Type B pancreatic cell (in vitro differentiated cells): ENCODE measurements around the gene ENOX1. TPM values are rescaled to one million over a fixed set of nuclear protein-coding genes. Genes with fewer than 3 reads are reported as not detected.

Source experiments
- DNase-seq: peaks from one replicate; pipeline ENCODE4 v3.0.0; 2021; ENCODE audit warnings: mixed read lengths; ENCODE audit not compliant: unreplicated experiment; ENCODE audit errors: extremely low spot score
- H3K27ac Mint-ChIP-seq: 2 replicates; pipeline ENCODE4 v1.8.0; 2021; ENCODE audit warnings: mild to moderate bottlenecking, mixed read lengths
- H3K27me3 Mint-ChIP-seq: 2 replicates; pipeline ENCODE4 v1.8.0; 2021; ENCODE audit warnings: mixed read lengths
- H3K36me3 Mint-ChIP-seq: 2 replicates; pipeline ENCODE4 v1.8.0; 2021; ENCODE audit warnings: mixed read lengths
- H3K4me1 Mint-ChIP-seq: one replicate; pipeline ENCODE4 v1.8.0; 2021; ENCODE audit warnings: mixed read lengths; ENCODE audit not compliant: unreplicated experiment
- H3K4me3 Mint-ChIP-seq: 2 replicates; pipeline ENCODE4 v1.8.0; 2021; ENCODE audit warnings: mild to moderate bottlenecking, mixed read lengths
- H3K9me3 Mint-ChIP-seq: 2 replicates; pipeline ENCODE4 v1.8.0; 2021; ENCODE audit warnings: mixed read lengths
- CTCF ChIP-seq: fragments of 200-600 bp; sonication (generic); conservative IDR thresholded peaks from 2 replicates; pipeline ENCODE4 v1.5.0; 2021; ENCODE audit warnings: antibody characterized with exemption, mild to moderate bottlenecking
- total RNA-seq: library from RNA; stranded (reverse); gene quantifications from 2 replicates; pipeline ENCODE4 v1.2.1, GENCODE V29; 2021; ENCODE audit warnings: low replicate concordance

ENOX1 gene
- total RNA-seq, 1 donor from 2014 or later: 7.5 TPM

DNA sequence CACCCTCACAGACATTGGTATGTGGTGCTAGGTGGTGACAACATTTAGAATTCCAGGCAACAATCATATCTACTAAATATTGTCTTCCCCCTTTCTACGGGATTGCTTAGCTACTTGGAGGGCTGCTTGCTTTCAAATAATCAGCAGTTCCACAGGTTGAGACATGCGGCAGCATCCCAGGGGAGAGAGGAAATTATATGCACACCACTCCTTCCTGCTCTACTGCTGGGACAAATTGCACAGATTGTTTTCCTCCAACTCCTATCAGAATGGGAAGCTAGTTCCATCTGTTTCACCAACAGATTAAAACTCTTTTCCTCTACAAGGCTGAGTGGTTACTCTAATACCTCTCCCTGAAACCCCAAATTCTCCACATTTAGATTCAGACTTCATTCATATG lies 488.0 kb downstream of the ENOX1 start:
- no peaks in the 10 kb centered on the region for H3K9me3 Mint-ChIP-seq
- no peak overlapping the region for H3K27ac Mint-ChIP-seq
- peak overlapping the region; percentile 17 for H3K4me3 Mint-ChIP-seq
- TF ChIP-seq CTCF: no peak
- DNase-seq: no peak
- H3K27me3 Mint-ChIP-seq: peaks cover 6% of the 10 kb centered on the region
- peaks cover 4% of the 10 kb centered on the region for H3K36me3 Mint-ChIP-seq
- H3K4me1 Mint-ChIP-seq: peaks cover 32% of the 10 kb centered on the region

- TF ChIP-seq CTCF: no peak
- peaks cover 29% of the 10 kb centered on the region for H3K4me1 Mint-ChIP-seq
- no peak overlapping the region for H3K27ac Mint-ChIP-seq
- no peak overlapping the region for H3K4me3 Mint-ChIP-seq
- peaks cover 6% of the 10 kb centered on the region for H3K27me3 Mint-ChIP-seq
- no peaks in the 10 kb centered on the region for H3K9me3 Mint-ChIP-seq
- H3K36me3 Mint-ChIP-seq: peaks cover 4% of the 10 kb centered on the region
- DNase-seq: no peak
Observed at GRCh38 chr13:43297967-43298678, 488.6 kb downstream of the ENOX1 start.

DNA sequence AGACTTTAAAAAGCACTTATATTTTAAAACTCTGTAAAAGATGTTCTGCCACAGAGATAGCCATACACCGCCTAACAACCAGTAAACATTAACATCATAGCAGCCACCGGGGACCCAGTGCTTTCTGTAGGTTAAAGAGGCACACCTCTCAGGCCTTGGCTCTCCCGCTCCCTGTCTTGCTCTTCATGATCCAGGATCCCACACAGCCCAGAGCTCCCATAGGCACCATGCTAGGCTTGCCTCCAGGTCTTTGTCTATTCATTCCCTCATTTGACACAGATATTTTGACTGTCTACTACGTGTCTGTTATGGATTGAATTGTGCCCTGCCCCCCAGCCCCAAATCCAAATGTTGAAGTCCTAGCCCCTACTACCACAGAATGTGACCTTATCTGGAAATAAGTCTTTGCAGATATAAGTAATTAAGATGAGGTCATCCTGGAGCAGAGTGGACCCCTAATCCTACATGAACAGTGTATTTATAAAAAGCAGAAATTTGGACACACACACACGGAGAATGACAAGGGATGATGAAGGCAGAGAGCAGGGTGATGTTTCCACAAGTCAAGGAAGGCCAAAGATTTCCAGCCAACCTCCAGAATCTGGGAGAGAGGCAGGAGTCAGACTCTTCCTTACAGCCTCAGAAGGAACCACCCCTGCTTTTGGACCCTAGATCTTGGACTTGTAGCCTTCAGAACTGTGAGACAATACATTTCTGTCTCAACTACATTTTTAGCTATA lies 490.8 kb downstream of the ENOX1 start:
- no peak overlapping the region for H3K4me3 Mint-ChIP-seq
- no peaks in the 10 kb centered on the region for H3K9me3 Mint-ChIP-seq
- H3K36me3 Mint-ChIP-seq: peaks cover 4% of the 10 kb centered on the region
- peaks cover 22% of the 10 kb centered on the region for H3K4me1 Mint-ChIP-seq
- no peak for TF ChIP-seq CTCF
- no peak for DNase-seq
- peaks cover 6% of the 10 kb centered on the region for H3K27me3 Mint-ChIP-seq
- no peak overlapping the region for H3K27ac Mint-ChIP-seq

DNA sequence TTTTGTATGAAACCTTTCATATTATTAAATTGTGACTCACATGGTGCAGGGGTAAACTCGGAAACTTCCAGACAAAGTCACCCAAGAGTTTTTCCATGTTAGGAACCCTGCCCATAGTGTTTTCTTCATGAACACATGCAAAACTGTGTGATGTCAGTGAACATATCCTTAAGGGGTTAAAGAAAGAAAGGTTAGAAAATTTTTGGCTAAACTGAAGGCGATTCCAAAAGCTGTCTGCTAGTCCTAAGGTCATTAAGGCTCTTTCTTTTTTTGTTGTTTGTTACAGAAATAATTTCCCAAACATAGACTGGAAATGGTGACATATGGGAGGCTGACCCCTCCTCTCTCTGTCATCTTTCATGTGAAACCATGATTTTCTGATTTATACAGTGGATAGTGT lies 491.5 kb downstream of the ENOX1 start:
- H3K9me3 Mint-ChIP-seq: no peaks in the 10 kb centered on the region
- no peak for TF ChIP-seq CTCF
- DNase-seq: no peak
- peaks cover 3% of the 10 kb centered on the region for H3K27me3 Mint-ChIP-seq
- peaks cover 22% of the 10 kb centered on the region for H3K4me1 Mint-ChIP-seq
- no peak overlapping the region for H3K27ac Mint-ChIP-seq
- no peak overlapping the region for H3K4me3 Mint-ChIP-seq
- H3K36me3 Mint-ChIP-seq: peaks cover 4% of the 10 kb centered on the region

DNA sequence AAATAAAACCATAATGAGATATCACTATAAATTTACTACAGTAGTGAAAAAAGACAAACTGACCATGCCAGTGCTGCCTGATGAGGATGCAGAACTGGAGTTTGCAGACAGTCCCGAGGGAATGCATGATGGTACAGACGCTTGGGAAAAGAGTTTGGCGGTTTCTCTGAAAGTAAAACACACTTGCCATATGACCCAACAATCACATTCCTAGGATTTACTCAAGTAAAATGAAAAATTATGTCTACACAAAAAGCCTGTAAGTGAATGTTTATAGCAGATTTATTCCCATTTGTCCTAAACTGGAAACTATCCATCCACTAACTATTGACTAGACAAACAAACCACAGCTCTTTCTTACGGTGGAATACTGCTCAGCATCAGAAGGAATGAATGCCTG lies 492.4 kb downstream of the ENOX1 start:
- peaks cover 4% of the 10 kb centered on the region for H3K36me3 Mint-ChIP-seq
- no peak overlapping the region for H3K4me3 Mint-ChIP-seq
- no peak overlapping the region for H3K27ac Mint-ChIP-seq
- no peak for TF ChIP-seq CTCF
- no peak for DNase-seq
- H3K4me1 Mint-ChIP-seq: peaks cover 18% of the 10 kb centered on the region
- H3K27me3 Mint-ChIP-seq: no peaks in the 10 kb centered on the region
- H3K9me3 Mint-ChIP-seq: no peaks in the 10 kb centered on the region
